GM19193 (cell line): ENCODE measurements around the gene IMMP2L.

ENCODE experiments used
- POLR2A ChIP-seq: IDR thresholded peaks from 4 replicates; pipeline ENCODE4 v1.6.1; 2011; ENCODE audit not compliant: insufficient read depth, insufficient read length; ENCODE audit errors: extremely low read depth

IMMP2L gene

DNA sequence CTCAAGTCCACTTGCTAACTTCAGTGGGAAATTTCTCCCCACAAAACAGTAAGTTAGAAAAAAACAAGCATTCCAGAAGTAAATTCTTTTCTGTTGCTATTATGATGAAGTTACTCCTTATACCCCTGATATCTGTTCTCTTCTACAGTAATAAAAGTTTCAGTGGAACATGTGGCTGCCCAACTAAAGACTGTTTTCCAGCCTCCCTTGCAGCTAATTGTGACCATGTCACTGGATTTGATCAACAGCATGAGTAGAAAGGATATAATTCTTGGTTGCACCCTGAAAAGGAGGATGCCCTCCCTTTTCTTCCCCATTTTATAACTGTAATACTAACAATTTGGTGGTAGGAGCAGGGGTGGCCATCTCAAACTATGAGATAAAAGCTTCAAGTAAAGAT is 40.6 kb downstream of the IMMP2L start:
- no peak for TF ChIP-seq POLR2A

DNA sequence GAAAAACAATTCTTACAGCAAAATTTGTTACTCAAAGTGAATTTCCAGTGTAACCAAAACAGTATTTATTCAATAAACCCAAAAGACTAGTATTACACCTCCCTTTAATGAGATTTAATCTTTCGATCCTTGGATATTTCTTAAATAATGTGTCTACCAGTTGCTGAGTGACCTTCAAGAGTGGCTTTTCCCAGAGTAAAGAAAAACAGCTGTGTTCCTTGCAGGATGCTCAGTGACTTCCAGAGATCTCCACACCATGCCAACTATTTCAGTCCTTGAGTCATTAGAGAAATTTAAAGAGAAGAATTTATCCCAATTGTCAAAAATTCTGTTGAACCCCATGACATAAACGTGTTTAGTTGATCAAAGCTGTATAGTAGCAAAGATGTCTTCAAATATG is 44.0 kb downstream of the IMMP2L start:
- no peak for TF ChIP-seq POLR2A

DNA sequence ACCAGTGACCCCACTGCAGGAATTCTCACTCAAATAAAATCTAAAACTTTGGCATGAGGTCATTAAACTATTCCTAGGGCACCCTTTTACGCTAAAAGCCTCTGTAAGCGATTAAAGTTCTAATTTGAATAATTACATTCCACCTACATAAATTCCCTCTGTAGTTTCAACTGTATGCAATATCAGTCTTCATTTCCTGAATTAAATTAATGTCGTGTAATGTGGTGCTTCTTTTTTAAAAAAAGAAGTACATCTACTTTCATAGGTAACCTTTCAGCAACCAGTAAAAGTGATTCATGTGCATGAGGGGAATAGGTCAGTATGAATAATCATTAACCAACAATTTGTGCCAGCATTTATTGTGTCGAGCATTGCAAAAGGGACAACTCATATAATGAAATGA is 44.7 kb downstream of the IMMP2L start:
- TF ChIP-seq POLR2A: no peak

DNA sequence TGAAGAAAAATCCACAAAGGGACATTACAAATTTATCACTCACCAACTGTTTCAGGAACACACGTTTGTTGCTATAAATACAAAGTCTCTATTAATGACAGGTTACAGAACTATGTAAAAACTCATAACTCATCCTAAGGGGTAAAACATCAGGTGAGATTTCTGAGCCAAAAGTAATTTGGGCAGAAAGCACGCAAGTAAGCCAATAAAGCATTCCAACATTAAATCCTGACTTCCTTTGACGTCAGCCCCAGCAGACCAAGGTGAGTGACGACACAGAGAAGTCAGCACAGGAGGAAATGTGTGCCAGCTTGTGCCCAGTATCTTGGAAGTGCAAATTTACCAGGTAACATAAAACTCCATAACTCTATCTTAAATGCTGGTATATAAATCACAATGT is 45.7 kb downstream of the IMMP2L start:
- TF ChIP-seq POLR2A: no peak

DNA sequence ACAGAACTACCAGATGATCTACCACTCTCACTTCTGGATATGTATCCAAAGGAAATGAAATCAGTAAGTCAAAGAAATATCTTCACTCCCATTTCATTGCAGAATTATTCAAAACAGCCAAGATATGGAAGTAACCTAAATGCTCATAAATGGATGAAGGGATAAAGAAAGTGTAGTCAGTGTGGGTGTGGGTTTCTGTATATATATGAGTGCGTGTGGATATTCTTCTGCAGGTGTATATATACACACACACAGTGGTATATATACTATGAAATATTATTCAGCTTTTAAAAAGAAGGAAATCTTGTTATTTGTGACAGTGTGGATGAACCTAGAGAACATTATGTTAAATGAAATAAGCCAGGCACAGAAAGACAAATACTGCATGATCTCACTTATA is 48.7 kb downstream of the IMMP2L start:
- TF ChIP-seq POLR2A: no peak

DNA sequence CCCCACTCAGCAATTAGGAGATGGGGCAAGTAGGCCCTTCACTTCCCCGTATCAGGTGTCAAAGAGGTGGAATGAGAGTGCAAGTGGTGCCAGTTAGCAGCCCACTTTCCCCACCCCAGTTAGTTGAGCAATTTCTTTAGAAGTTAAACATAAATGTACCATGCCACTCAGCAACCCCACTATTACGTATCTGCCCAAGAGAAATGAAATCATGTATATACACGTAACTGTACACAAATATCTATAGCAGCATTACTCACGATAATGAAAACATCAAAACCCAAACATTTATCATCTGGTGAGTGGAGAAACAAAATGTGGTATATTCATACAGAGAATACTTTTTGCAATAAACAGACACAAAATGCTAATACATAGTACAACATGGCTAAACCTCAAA is 50.4 kb downstream of the IMMP2L start:
- TF ChIP-seq POLR2A: no peak

DNA sequence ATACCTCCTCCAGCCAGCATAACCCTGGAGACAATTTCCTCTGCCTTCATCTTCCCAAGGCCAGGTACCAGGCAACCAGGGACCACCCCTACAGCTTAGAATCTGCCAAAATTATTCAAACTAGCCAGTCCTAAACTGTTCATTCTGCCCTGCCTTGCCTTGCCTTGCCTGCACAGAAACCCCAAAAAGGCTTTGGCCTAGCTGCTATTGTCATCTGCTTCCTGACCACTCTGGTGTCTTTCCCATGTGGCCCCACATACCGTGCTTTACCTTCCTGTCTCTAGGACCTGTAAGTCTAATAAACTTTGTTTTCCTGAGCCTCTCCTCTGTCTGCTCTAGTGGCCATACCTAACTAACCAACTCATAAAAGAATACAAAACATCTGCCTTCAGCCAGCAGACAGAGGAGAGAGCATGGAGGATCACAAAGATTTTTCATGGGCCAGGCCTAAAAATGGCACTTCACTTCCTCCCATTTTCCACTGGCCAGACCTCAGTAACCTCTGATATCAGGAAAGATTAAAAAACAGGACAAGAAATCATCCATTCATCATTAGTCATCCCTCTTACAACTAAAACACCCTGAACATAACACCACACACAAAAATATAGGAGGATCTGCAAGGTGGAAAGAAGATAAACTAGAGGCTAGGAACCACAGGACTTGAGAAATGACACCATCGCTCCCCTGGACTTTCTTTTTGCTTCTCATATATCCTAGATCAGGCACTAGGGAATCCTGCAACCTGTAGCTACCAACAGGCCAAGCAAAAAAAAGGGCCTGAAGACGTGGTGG is 51.5 kb downstream of the IMMP2L start:
- no peak for TF ChIP-seq POLR2A

DNA sequence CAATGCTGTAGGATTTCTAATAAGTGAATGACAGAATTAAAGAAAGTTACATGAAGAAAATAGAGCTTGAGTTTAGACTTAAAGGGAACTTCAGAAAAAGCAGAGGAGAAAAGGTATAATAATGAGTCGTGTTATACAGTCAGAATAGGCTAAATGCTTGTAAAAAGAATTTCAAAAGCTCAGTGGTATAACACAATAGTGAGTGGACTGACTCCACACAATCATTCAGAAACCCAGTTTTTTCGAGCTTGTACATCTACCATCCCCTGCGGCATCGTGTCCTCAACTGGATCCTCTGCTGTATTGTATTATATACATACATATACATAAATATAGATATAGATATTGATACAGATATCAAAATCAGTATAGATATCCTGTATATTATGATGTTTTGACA is 52.2 kb downstream of the IMMP2L start:
- no peak for TF ChIP-seq POLR2A

DNA sequence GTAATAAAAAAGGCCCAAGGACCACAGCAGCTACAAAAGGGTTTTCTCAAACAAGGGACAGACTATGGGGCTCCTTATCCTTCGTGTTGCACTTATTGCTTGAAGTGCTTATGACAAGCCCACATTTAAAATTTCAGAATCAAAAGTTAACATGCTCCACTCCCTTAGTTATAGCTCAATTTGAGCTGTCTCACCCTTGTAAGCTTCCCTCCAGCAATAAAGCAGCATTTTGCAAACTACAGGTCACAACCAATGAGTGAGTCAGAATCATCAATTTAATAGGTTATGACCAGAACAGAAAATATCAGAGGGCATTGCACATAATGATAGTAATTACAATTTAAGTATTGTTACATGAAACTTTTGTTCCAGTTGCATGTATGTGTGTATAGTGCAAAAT is 53.0 kb downstream of the IMMP2L start:
- TF ChIP-seq POLR2A: no peak

DNA sequence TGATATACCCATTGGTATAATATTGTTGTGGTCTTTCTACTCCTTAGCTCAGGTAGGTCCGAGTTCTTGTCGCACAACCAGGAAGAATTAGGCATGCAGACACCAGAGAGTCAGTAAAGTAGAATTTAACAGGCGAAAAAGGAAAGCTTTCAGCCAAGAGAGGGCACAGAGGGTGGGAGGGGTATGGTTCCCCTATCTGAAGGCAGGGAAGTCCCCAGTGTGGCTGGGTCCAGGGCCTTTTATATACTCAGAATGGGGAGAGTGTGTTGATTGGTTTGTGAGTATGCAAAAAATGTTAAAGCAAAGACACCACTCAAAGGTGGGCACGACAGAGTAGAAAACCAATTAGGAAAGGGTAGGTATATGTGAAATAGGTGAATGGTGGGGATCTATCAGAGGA is 53.9 kb downstream of the IMMP2L start:
- no peak for TF ChIP-seq POLR2A

DNA sequence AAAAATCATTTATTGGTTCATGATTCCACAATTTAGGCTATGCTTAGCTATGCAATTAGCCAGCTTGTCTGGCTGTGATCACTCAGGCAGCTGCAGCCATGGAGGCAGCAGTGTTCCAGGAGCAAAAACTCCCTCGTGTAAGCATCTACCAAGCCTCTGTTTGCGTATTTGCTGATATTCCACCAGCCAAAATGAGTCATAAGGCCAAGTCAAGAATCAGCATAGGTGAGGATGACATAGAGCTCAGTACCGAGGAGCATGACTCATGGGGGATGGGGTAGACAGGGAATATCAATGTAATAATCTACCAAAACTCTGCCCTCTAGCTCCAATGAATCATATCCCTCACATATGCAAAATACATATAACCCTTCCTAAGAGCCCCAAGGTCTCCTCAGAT is 63.3 kb downstream of the IMMP2L start:
- no peak for TF ChIP-seq POLR2A

DNA sequence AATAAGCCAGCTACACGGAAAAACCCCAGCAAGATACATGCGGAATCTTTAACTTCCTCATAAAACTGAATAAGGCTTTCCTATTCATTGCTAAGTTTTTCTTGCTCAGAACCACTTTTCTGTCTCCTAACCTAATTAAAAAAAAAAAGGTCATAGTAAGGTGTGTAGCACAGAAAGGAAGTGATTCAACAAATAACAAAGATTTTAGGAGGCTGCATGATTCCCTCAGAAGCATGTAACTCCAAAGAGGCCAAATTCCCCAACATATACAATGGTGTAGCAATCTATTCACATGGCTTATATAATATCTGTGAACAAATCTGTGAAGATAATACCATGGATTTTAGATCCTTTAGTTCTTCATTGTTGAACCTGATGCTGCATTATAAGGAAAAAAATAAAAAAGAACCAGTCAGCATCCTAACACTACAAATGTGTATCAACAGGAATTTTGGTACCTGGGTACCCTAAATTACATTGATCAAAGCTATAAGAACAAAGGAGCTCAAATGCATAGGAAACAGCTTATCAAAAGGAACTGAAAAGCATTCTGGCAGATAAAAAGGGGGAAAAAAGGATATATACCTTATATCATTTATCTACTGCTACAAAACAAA is 63.8 kb downstream of the IMMP2L start:
- TF ChIP-seq POLR2A: no peak

DNA sequence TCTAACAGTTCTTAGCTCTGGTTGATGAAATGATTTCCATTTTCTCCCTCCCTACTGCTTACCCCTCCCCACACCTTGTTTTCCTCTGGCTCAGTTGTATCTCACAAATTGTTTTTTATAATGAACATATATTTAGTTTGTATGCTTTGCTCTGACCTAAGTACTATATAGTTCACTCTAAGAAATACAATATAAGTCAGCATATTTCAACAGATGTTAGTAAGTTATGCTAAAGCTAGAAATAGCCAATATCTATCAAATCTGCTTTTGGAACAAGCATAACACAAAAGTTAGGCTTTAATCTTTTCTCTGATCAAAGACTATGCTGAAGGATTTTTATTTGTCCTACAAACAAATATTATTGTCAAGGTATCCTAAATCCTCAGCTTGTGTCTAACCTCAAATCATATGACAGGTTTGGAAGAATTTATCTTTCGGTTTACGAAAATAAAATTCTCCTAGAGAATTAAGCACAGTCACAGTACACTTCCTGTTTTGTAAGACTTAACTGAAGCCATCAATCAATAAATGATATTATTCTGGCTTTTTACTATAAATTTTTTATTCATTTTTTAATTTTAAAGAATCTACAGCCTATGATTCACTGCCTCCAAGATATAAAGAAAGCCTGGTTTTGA is 67.0 kb downstream of the IMMP2L start:
- no peak for TF ChIP-seq POLR2A

DNA sequence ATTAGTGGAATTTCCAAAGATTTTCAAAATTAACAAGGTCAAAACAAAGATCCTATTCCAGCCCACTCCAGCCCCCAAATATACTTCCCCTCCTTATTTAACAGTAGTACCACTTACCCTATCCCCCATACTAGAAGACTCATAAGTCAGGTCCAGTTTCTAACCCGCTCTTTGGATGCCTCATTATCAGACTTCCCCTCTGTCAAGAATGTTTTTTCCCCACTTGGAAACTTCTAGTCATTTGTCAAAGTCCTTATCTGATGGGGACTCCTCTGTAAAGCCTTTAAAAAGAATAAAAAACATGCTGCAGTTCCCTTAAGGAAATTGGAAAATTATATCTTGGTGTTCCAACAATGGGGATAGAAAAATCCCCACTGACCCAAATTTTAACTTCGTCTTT is 70.1 kb downstream of the IMMP2L start:
- no peak for TF ChIP-seq POLR2A

DNA sequence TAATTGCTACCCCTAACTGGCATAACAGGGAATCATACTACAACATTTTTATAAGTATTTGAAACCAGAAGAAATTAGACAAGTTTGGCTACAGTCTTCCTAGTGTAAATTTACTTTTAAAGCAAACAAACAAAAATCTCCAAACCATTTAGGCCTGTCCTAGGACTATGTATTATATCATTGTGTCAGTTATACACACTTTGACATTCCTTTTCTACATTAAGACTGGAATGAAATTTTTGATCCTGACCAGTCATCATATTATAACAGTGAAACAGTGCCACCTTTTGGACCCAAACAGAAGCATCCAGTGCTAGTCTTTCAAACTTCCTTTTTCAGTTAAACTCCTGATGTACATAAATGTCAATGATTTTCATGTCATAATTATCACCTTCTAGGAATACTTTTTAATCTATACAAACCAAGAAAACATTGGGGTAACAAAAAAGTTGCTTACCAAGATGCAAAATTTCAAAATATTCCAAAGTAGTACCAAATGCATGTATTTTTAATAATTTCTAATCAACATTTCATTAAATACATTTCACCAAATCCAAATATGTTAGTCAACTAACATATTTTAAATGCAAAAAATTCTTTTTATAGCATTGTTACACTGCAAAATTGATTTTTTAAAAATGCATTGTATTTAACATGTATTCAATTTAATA is 75.7 kb downstream of the IMMP2L start:
- TF ChIP-seq POLR2A: no peak
